SHP77 treated with DMSO at 0.1 percent for 48 hours (cell line): Measurements from ENCODE around the gene RAB28.

Experiments used
- DNase-seq: peaks from one replicate; lab custom pipeline; 2025; lab: John Stamatoyannopoulos, UW

Gene RAB28

GRCh38 chr4:13368217-13368616, 115.9 kb downstream of the RAB28 start:
- DNase-seq, result no peak

GRCh38 chr4:13367691-13368090, 116.4 kb downstream of the RAB28 start:
- DNase-seq, result no peak

- DNase-seq, result peak; percentile 0
Observed at GRCh38 chr4:13367244-13367643, 116.9 kb downstream of the RAB28 start.

GRCh38 chr4:13365195-13365594, 118.9 kb downstream of the RAB28 start:
- no peak for DNase-seq

- no peak for DNase-seq
Observed at GRCh38 chr4:13364653-13365052, 119.5 kb downstream of the RAB28 start.

- DNase-seq, result no peak
Observed at GRCh38 chr4:13364172-13364571, 120.0 kb downstream of the RAB28 start.

GRCh38 chr4:13359809-13360208, 124.3 kb downstream of the RAB28 start:
- DNase-seq, result no peak

GRCh38 chr4:13355111-13355880, 128.8 kb downstream of the RAB28 start:
- DNase-seq, result no peak

- DNase-seq, result no peak
Observed at GRCh38 chr4:13349096-13349495, 135.0 kb downstream of the RAB28 start.

GRCh38 chr4:13348216-13348615, 135.9 kb downstream of the RAB28 start:
- DNase-seq, result no peak

GRCh38 chr4:13347517-13348125, 136.5 kb downstream of the RAB28 start:
- DNase-seq, result no peak

- no peak for DNase-seq
Observed at GRCh38 chr4:13344216-13344615, 139.9 kb downstream of the RAB28 start.

GRCh38 chr4:13340672-13341071, 143.5 kb downstream of the RAB28 start:
- DNase-seq, result no peak

- no peak for DNase-seq
Observed at GRCh38 chr4:13331827-13332226, 152.3 kb downstream of the RAB28 start.

- no peak for DNase-seq
Observed at GRCh38 chr4:13329963-13330362, 154.2 kb downstream of the RAB28 start.

GRCh38 chr4:13329340-13329850, 154.7 kb downstream of the RAB28 start:
- no peak for DNase-seq

GRCh38 chr4:13328591-13328990, 155.5 kb downstream of the RAB28 start:
- no peak for DNase-seq

GRCh38 chr4:13327991-13328390, 156.1 kb downstream of the RAB28 start:
- DNase-seq, result no peak

GRCh38 chr4:13325744-13326143, 158.4 kb downstream of the RAB28 start:
- DNase-seq, result no peak

- no peak for DNase-seq
Observed at GRCh38 chr4:13323921-13324320, 160.2 kb downstream of the RAB28 start.

- DNase-seq, result no peak
Observed at GRCh38 chr4:13322681-13323101, 161.4 kb downstream of the RAB28 start.
